ENCODE measurements around the gene MATR3. TPM values are rescaled to one million over a fixed set of nuclear protein-coding genes. Genes with fewer than 3 reads are reported as not detected.
A peak's percentile ranks its signal among the peaks of the same experiment; 100 is the strongest.

The MATR3 gene
- total RNA-seq, 3 donors from 2014 or later (not counting 1 experiment from before 2014, with no cell fraction given), result 290 to 324 (median 297) TPM

DNA sequence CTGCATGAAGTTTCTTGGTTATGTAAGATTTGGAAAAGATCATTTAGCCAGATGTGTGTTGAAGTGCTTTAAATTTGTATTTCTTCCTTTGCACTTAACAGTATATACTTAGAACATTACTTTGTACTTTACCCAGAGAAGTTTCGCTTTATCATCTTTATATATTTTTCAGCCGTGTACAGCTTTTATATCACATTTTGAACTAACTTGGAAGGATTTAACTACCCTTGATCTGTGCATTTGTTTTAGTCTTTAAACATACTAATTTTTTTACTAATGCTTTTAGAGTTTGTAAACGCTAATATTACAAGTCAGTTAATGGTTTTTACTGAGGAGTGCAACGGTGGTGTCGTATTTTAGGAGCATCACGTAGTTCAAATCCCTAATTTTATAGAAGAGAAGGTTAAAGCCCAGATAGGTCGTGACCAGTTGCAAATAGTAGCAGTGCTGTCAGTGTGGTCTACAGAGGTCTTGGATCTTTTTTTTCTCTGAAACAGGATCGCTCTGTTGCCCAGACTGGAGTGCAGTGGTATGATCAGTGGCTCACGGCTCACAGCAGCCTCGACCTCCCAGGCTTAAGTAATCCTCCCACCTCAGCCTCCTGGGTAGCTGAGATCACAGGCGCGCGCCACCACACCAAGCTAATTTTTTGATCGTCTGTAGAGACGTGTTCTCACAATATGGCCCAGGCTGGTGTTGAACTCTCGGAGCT, 2.0 kb downstream of the MATR3 start:
- Histone ChIP-seq H3K9me3 (ENCODE audit: control insufficient read depth, insufficient read depth, low read length) (no peaks in the 10 kb centered on the region), H3K36me3 (ENCODE audit: control insufficient read depth, insufficient read depth, low read length) (no peaks in the 10 kb centered on the region), H3K27me3 (ENCODE audit: control insufficient read depth, insufficient read depth, low read length) (no peaks in the 10 kb centered on the region), H3K4me3 (ENCODE audit: low read length) (peak overlapping the region; percentile 96), H3K4me1 (ENCODE audit: control insufficient read depth, insufficient read depth, low read length) (peaks cover 38% of the 10 kb centered on the region), H3K27ac (ENCODE audit: low read length) (peak overlapping the region; percentile 99)
- 26% methylated on average over 16 of the region's 16 CpGs for WGBS (ENCODE audit: insufficient coverage)
- intact Hi-C loops (cut with micrococcal nuclease), result loop anchor here (2.0 to 10.0 kb wide), 3 partner anchors 13 to 721 kb away; partner anchors contain the start of gene HSPA9
- peak in 1 of 2 donors; percentile 28 for DNase-seq
- ATAC-seq, result no peak
- Mint-ChIP-seq H3K9me3 (no peaks in the 10 kb centered on the region), H3K4me1 (peaks cover 57 to 64% of the 10 kb centered on the region in 2 donors), H3K27ac (peak overlapping the region; percentile 96 to 99), H3K36me3 (no peaks in the 10 kb centered on the region), H3K4me3 (peak overlapping the region; percentile 96), H3K27me3 (ENCODE audit: low read depth in 2 of 2) (no peaks in the 10 kb centered on the region)
- TF ChIP-seq, protein P1, sequence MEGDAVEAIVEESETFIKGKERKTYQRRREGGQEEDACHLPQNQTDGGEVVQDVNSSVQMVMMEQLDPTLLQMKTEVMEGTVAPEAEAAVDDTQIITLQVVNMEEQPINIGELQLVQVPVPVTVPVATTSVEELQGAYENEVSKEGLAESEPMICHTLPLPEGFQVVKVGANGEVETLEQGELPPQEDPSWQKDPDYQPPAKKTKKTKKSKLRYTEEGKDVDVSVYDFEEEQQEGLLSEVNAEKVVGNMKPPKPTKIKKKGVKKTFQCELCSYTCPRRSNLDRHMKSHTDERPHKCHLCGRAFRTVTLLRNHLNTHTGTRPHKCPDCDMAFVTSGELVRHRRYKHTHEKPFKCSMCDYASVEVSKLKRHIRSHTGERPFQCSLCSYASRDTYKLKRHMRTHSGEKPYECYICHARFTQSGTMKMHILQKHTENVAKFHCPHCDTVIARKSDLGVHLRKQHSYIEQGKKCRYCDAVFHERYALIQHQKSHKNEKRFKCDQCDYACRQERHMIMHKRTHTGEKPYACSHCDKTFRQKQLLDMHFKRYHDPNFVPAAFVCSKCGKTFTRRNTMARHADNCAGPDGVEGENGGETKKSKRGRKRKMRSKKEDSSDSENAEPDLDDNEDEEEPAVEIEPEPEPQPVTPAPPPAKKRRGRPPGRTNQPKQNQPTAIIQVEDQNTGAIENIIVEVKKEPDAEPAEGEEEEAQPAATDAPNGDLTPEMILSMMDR (IDR thresholded peaks at IDR 0.05), result no peak

DNA sequence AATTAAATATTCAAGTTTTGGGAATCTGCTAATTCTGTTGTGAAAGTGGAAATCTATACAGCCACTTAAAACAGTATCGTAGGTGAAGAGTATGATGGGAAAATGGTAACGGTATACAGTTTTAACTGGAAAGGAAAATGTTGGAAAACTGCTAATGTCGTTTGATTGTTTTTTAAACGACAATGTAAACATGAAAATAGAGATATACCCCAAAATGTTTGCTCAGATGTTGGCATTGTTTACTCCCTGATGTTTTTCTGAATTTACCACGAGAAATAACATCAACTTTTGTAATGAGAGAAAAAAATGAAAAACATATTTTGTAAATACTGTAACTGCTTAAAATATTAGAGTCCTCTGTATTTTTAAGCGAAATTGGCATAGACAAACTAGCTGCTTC, 2.7 kb downstream of the MATR3 start:
- Histone ChIP-seq H3K9me3 (ENCODE audit: control insufficient read depth, insufficient read depth, low read length) (no peaks in the 10 kb centered on the region), H3K4me3 (ENCODE audit: low read length) (no peak overlapping the region), H3K4me1 (ENCODE audit: control insufficient read depth, insufficient read depth, low read length) (peaks cover 45% of the 10 kb centered on the region), H3K27ac (ENCODE audit: low read length) (no peak overlapping the region), H3K36me3 (ENCODE audit: control insufficient read depth, insufficient read depth, low read length) (no peaks in the 10 kb centered on the region), H3K27me3 (ENCODE audit: control insufficient read depth, insufficient read depth, low read length) (no peaks in the 10 kb centered on the region)
- intact Hi-C loops (cut with micrococcal nuclease), result loop anchor here (10.0 kb wide), 2 partner anchors 549 to 721 kb away; partner anchors contain the start of gene HSPA9
- peak overlapping the region; percentile 96 to 99 for H3K27ac Mint-ChIP-seq
- H3K36me3 Mint-ChIP-seq, result no peaks in the 10 kb centered on the region
- TF ChIP-seq, protein P1 (IDR thresholded peaks at IDR 0.05), result no peak
- 72% methylated on average over 5 of the region's 6 CpGs for WGBS (ENCODE audit: insufficient coverage)
- no peaks in the 10 kb centered on the region for H3K9me3 Mint-ChIP-seq
- H3K4me1 Mint-ChIP-seq, result peaks cover 61 to 69% of the 10 kb centered on the region in 2 donors
- peak overlapping the region; percentile 35 for H3K4me3 Mint-ChIP-seq
- DNase-seq, result no peak
- ATAC-seq, result no peak
- no peaks in the 10 kb centered on the region for H3K27me3 Mint-ChIP-seq (ENCODE audit: low read depth in 2 of 2)

- no peaks in the 10 kb centered on the region for H3K27me3 Mint-ChIP-seq (ENCODE audit: low read depth in 2 of 2)
- TF ChIP-seq, protein P1 (IDR thresholded peaks at IDR 0.05), result no peak
- H3K27ac Mint-ChIP-seq, result peak overlapping the region in 1 of 2 donors; percentile 8
- Histone ChIP-seq H3K9me3 (ENCODE audit: control insufficient read depth, insufficient read depth, low read length) (no peaks in the 10 kb centered on the region), H3K36me3 (ENCODE audit: control insufficient read depth, insufficient read depth, low read length) (no peaks in the 10 kb centered on the region), H3K27ac (ENCODE audit: low read length) (no peak overlapping the region), H3K4me1 (ENCODE audit: control insufficient read depth, insufficient read depth, low read length) (peaks cover 47% of the 10 kb centered on the region), H3K4me3 (ENCODE audit: low read length) (no peak overlapping the region), H3K27me3 (ENCODE audit: control insufficient read depth, insufficient read depth, low read length) (no peaks in the 10 kb centered on the region)
- WGBS (ENCODE audit: insufficient coverage), result 84% methylated on average over 11 of the region's 12 CpGs
- H3K36me3 Mint-ChIP-seq, result no peaks in the 10 kb centered on the region
- no peaks in the 10 kb centered on the region for H3K9me3 Mint-ChIP-seq
- peak overlapping the region; percentile 54 for H3K4me3 Mint-ChIP-seq
- intact Hi-C loops (cut with micrococcal nuclease), result loop anchor here (10.0 kb wide), 2 partner anchors 548 to 722 kb away; partner anchors contain the start of gene HSPA9
- no peak for DNase-seq
- no peak for ATAC-seq
- H3K4me1 Mint-ChIP-seq, result peaks cover 68 to 76% of the 10 kb centered on the region in 2 donors
Observed at GRCh38 chr5:139296862-139297326, 3.4 kb downstream of the MATR3 start.
